ENCODE measurements around the gene PTPRN2.
A peak's percentile ranks its signal among the peaks of the same experiment; 100 is the strongest.
"Not testable (repeated sequence)": the region's sequence is repeated elsewhere in the genome, so short reads cannot be mapped to it uniquely, and the experiment has no call there.

PTPRN2 gene

GRCh38 chr7:157500171-157500960, 1087.3 kb downstream of the PTPRN2 start:
- no peak for DNase-seq

- DNase-seq: no peak
These were observed 1087.8 kb downstream of the PTPRN2 start for GRCh38 chr7:157499835-157500153.

- no peak for DNase-seq
These were observed 1088.3 kb downstream of the PTPRN2 start for GRCh38 chr7:157499121-157499834.

- DNase-seq: no peak
These were observed 1089.0 kb downstream of the PTPRN2 start for GRCh38 chr7:157498657-157499056.

GRCh38 chr7:157497744-157498651, 1089.6 kb downstream of the PTPRN2 start:
- DNase-seq: no peak

- DNase-seq: no peak
These were observed 1090.3 kb downstream of the PTPRN2 start for GRCh38 chr7:157497367-157497743.

GRCh38 chr7:157496416-157497275, 1091.0 kb downstream of the PTPRN2 start:
- DNase-seq: no peak

DNA sequence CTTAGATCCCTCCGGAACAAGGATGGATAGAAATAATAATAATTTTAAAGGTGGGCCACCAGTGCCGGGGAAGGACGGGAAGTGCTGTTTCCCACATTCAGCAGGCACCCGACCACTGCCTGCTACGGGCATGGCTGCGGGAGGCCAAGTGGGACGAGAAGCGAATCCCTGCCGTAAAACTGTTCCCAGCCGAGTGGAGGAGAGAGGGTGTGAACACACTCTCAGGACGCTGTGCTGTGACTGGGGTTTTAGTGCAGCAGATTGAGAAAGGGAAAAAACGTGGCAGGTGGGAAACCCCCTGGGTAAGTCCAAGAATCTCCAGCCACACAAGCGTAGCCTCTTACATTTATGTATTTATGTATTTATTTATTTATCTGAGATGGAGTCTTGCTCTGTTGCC, 1092.0 kb downstream of the PTPRN2 start:
- DNase-seq: no peak

- no peak for DNase-seq
These were observed 1092.5 kb downstream of the PTPRN2 start for GRCh38 chr7:157495177-157495553.

DNA sequence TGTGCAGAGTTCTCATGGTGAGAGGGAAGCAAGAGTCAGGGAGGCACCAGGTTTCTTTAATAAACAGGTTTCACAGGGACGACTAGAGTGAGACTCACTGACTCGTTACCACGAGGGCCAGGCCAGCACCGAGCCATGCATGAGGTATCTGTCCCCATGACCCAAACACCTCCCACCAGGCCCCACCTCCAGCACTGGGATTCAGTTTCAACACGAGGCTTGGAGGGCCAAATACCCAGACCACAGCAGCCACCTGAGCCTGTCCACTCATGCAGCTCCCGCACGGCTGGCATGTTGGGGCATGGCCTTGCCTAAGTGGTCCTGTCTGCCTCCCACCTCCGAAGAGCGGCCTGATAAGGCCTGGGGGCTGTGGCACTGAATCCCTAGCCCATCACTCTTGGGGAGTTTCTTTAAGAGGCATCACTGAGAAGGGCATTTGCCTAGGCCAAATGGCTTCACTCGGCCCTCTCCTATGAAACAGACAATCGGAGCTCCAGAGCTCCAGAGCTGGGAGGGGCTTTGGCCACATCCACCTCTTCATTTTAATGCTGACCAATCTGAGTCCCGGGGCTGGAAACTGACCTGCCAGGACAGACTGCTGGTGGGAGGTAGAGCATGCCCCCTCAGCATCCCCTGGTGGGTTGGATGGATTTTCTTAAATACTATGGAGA, 1093.0 kb downstream of the PTPRN2 start:
- no peak for DNase-seq

- DNase-seq: no peak
These were observed 1093.8 kb downstream of the PTPRN2 start for GRCh38 chr7:157493776-157494175.

DNA sequence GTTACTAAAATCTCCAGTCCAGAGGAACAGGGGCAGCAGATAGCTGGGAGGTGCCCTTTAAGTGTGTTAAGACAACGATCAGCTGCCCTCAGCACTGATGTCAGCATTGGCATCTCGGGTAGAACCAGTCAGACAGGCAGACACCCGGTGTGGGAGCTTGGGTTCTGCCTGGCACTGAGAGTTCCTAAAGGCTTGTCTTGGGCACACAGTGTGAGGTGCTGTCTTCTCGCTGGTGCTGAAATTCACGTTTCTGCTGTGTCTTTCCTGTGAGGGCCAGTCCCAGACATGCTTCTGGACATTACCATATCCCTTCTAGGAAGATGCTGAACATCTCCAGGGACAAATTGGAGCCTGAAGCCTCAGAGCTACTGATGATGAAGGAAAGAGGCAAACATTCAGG, 1094.6 kb downstream of the PTPRN2 start:
- DNase-seq: no peak

DNA sequence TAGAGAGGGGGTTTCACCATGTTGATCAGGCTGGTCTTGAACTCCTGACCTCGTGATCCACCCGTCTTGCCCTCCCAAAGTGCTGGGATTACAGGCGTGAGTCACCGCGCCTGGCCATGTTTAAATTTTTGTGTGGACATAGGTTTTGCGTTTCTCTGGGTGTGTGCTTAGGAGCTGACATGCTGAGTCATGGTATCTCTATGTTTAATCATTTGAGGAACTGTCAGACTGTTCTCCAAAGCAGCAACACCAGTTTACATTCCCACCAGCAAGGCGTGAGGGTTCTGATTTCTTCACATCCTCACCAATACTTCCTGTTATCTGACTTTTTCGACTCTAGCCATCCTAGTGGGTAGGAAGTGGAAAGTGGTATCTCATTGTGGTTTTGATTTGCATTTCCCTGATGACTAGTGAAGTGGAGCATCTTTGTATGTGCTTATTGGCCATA, 1097.1 kb downstream of the PTPRN2 start:
- DNase-seq: peak; percentile 93 to 95

GRCh38 chr7:157489870-157490269, 1097.8 kb downstream of the PTPRN2 start:
- DNase-seq: not testable (repeated sequence)
